HG03439 (cell line): ENCODE data around the gene DPEP3.

Experiments used
- ATAC-seq: cut with Tn5 transposase; IDR thresholded peaks from one replicate; pipeline ENCODE4 v1.9.1; 2021; ENCODE audit warnings: mild to moderate bottlenecking, moderate library complexity; ENCODE audit not compliant: unreplicated experiment

DPEP3 gene

GRCh38 chr16:67967183-67967957 lies 12.9 kb downstream of the DPEP3 start:
- ATAC-seq = no peak

- ATAC-seq = no peak
Observed at GRCh38 chr16:67966549-67967182, 13.6 kb downstream of the DPEP3 start.

GRCh38 chr16:67965668-67966548 lies 14.4 kb downstream of the DPEP3 start:
- ATAC-seq = no peak

GRCh38 chr16:67964477-67965131 lies 15.7 kb downstream of the DPEP3 start:
- ATAC-seq = no peak

- ATAC-seq = no peak
Observed at GRCh38 chr16:67963662-67964321, 16.5 kb downstream of the DPEP3 start.

- ATAC-seq = no peak
Observed at GRCh38 chr16:67963292-67963661, 17.0 kb downstream of the DPEP3 start.

GRCh38 chr16:67962135-67962534 lies 18.2 kb downstream of the DPEP3 start:
- no peak for ATAC-seq

- ATAC-seq = no peak
Observed at GRCh38 chr16:67961551-67961957, 18.7 kb downstream of the DPEP3 start.

GRCh38 chr16:67959536-67960329 lies 20.6 kb downstream of the DPEP3 start:
- no peak for ATAC-seq

GRCh38 chr16:67957622-67958021 lies 22.7 kb downstream of the DPEP3 start:
- ATAC-seq = no peak

GRCh38 chr16:67954421-67955196 lies 25.7 kb downstream of the DPEP3 start:
- ATAC-seq = no peak

GRCh38 chr16:67953641-67954375 lies 26.5 kb downstream of the DPEP3 start:
- no peak for ATAC-seq

GRCh38 chr16:67951485-67951884 lies 28.8 kb downstream of the DPEP3 start:
- no peak for ATAC-seq

- ATAC-seq = no peak
Observed at GRCh38 chr16:67950335-67950843, 29.9 kb downstream of the DPEP3 start.

GRCh38 chr16:67949645-67950044 lies 30.7 kb downstream of the DPEP3 start:
- ATAC-seq = no peak

GRCh38 chr16:67948015-67948414 lies 32.3 kb downstream of the DPEP3 start:
- ATAC-seq = no peak

GRCh38 chr16:67946966-67947558 lies 33.2 kb downstream of the DPEP3 start:
- ATAC-seq = no peak

- no peak for ATAC-seq
Observed at GRCh38 chr16:67946128-67946569, 34.1 kb downstream of the DPEP3 start.
